ENCODE data around the gene MTCL1. TPM values are rescaled to one million over a fixed set of nuclear protein-coding genes. Genes with fewer than 3 reads are reported as not detected.

The MTCL1 gene
- total RNA-seq, 1 experiment from 2014 or later = 22.7 TPM

DNA sequence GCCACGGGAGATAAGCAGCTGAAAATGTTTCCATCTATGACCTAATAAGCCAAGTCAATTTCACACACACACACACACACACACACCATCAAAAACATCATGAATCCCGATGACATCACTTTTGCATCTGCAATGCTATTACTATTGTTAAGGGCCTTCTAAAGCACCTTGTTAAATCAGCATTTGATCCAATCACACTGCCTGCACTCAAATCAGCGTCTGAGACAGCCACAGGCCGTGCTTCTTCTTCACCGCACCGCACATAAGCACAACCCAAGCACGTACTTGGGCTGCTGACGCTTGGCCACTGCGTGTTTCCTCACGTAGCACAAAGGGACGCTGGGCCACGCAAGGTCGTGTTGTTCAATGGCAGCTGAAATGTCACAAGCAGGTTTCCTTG is 15.8 kb upstream of the MTCL1 start:
- Histone ChIP-seq H3K9ac (ENCODE audit: low read length) (no peak overlapping the region), H3K27ac (ENCODE audit: low read depth, low read length) (no peak overlapping the region), H3K9me2 (ENCODE audit: insufficient read depth) (no peaks in the 10 kb centered on the region), H3K9me3 (ENCODE audit: control insufficient read depth in 1 of 2, insufficient read depth in 1 of 2, low read depth in 1 of 2, low read length in 2 of 2) (no peaks in the 10 kb centered on the region), H3K4me1 (ENCODE audit: control insufficient read depth in 1 of 2, insufficient read depth in 2 of 2, low read length in 2 of 2) (peaks cover 0 to 6% of the 10 kb centered on the region in 2 experiments; a peak in 1 of 4 replicates), H3K4me3 (replicated peaks in 1 of 2; ENCODE audit: low read depth in 1 of 2, low read length in 2 of 2) (no peak overlapping the region), H3K79me2 (ENCODE audit: insufficient read depth, low read length) (no peaks in the 10 kb centered on the region), H3K4me2 (ENCODE audit: low read length) (no peak overlapping the region), H4K20me1 (ENCODE audit: insufficient read depth) (no peaks in the 10 kb centered on the region), H2AFZ (ENCODE audit: low read depth, low read length, poor library complexity, severe bottlenecking) (no peak overlapping the region), H3K36me3 (ENCODE audit: control insufficient read depth in 1 of 2, insufficient read depth in 2 of 2, low read length in 2 of 2) (no peaks in the 10 kb centered on the region), H3K27me3 (ENCODE audit: insufficient read depth, low read length) (no peaks in the 10 kb centered on the region)
- RAD21 ChIA-PET (ENCODE audit: low non-redundant PET in 1 of 2, low total read pairs in 2 of 2, uncharacterized antibody in 2 of 2, unreplicated experiment in 2 of 2) = no interaction called here
- ATAC-seq (no peak), DNase-seq (ENCODE audit: low read depth, low spot score) (no peak)
- no peak for TF ChIP-seq POLR2A (IDR thresholded peaks at IDR 0.05; ENCODE audit: borderline replicate concordance, extremely low read depth, insufficient read depth, insufficient read length)
- TF ChIP-seq, protein P1, sequence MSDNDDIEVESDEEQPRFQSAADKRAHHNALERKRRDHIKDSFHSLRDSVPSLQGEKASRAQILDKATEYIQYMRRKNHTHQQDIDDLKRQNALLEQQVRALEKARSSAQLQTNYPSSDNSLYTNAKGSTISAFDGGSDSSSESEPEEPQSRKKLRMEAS (IDR thresholded peaks at IDR 0.05) = no peak
- TF ChIP-seq, protein P2, sequence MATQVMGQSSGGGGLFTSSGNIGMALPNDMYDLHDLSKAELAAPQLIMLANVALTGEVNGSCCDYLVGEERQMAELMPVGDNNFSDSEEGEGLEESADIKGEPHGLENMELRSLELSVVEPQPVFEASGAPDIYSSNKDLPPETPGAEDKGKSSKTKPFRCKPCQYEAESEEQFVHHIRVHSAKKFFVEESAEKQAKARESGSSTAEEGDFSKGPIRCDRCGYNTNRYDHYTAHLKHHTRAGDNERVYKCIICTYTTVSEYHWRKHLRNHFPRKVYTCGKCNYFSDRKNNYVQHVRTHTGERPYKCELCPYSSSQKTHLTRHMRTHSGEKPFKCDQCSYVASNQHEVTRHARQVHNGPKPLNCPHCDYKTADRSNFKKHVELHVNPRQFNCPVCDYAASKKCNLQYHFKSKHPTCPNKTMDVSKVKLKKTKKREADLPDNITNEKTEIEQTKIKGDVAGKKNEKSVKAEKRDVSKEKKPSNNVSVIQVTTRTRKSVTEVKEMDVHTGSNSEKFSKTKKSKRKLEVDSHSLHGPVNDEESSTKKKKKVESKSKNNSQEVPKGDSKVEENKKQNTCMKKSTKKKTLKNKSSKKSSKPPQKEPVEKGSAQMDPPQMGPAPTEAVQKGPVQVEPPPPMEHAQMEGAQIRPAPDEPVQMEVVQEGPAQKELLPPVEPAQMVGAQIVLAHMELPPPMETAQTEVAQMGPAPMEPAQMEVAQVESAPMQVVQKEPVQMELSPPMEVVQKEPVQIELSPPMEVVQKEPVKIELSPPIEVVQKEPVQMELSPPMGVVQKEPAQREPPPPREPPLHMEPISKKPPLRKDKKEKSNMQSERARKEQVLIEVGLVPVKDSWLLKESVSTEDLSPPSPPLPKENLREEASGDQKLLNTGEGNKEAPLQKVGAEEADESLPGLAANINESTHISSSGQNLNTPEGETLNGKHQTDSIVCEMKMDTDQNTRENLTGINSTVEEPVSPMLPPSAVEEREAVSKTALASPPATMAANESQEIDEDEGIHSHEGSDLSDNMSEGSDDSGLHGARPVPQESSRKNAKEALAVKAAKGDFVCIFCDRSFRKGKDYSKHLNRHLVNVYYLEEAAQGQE (IDR thresholded peaks at IDR 0.05; ENCODE audit: low read depth) = no peak
- no peak for TF ChIP-seq CEBPB (IDR thresholded peaks at IDR 0.05; ENCODE audit: low read depth)
- TF ChIP-seq, protein P3, sequence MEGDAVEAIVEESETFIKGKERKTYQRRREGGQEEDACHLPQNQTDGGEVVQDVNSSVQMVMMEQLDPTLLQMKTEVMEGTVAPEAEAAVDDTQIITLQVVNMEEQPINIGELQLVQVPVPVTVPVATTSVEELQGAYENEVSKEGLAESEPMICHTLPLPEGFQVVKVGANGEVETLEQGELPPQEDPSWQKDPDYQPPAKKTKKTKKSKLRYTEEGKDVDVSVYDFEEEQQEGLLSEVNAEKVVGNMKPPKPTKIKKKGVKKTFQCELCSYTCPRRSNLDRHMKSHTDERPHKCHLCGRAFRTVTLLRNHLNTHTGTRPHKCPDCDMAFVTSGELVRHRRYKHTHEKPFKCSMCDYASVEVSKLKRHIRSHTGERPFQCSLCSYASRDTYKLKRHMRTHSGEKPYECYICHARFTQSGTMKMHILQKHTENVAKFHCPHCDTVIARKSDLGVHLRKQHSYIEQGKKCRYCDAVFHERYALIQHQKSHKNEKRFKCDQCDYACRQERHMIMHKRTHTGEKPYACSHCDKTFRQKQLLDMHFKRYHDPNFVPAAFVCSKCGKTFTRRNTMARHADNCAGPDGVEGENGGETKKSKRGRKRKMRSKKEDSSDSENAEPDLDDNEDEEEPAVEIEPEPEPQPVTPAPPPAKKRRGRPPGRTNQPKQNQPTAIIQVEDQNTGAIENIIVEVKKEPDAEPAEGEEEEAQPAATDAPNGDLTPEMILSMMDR (IDR thresholded peaks at IDR 0.05 in 2 of 3, conservative IDR thresholded peaks at IDR 0.05 in 1 of 3; ENCODE audit: borderline replicate concordance in 1 of 3, insufficient read depth in 1 of 3, low read depth in 2 of 3, low read length in 2 of 3) = no peak
- TF ChIP-seq ELF1 (IDR thresholded peaks at IDR 0.05; ENCODE audit: borderline replicate concordance, low read depth) = no peak
- no peak for TF ChIP-seq POLR2AphosphoS5 (IDR thresholded peaks at IDR 0.05; ENCODE audit: low read depth, low read length)
- no peak for TF ChIP-seq EGR1 (IDR thresholded peaks at IDR 0.05; ENCODE audit: low read depth)
- TF ChIP-seq, protein P4, sequence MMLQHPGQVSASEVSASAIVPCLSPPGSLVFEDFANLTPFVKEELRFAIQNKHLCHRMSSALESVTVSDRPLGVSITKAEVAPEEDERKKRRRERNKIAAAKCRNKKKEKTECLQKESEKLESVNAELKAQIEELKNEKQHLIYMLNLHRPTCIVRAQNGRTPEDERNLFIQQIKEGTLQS (IDR thresholded peaks at IDR 0.05) = no peak
- intact Hi-C loops (cut with micrococcal nuclease) = no loop called here
- BruUV-seq (replicated peaks) = no TSS peak
- CTCF ChIA-PET = no interaction called here
- POLR2A ChIA-PET = no interaction called here

Data from HCT116 (cell line).